Mesothelial cell of epicardium (in vitro differentiated cells): Measurements from ENCODE around the gene GRID2. TPM values are rescaled to one million over a fixed set of nuclear protein-coding genes. Genes with fewer than 3 reads are reported as not detected.

Experiments used
- DNase-seq, 2 experiments: peaks; one replicate each; pipeline ENCODE4 v3.0.0; 2021; ENCODE audit warnings: low spot score in 2 of 2; ENCODE audit not compliant: unreplicated experiment in 2 of 2
- H3K27ac Mint-ChIP-seq: 2 replicates; pipeline ENCODE4 v1.8.0; 2021; ENCODE audit warnings: mixed read lengths
- H3K27me3 Mint-ChIP-seq: 2 replicates; pipeline ENCODE4 v1.8.0; 2021; ENCODE audit warnings: low read depth, mixed read lengths
- H3K36me3 Mint-ChIP-seq: 2 replicates; pipeline ENCODE4 v1.8.0; 2021; ENCODE audit warnings: mixed read lengths
- H3K4me1 Mint-ChIP-seq: 2 replicates; pipeline ENCODE4 v1.8.0; 2021; ENCODE audit warnings: mixed read lengths
- H3K4me3 Mint-ChIP-seq: 2 replicates; pipeline ENCODE4 v1.8.0; 2021; ENCODE audit warnings: mild to moderate bottlenecking, moderate library complexity, mixed read lengths
- H3K9me3 Mint-ChIP-seq: 2 replicates; pipeline ENCODE4 v1.8.0; 2021; ENCODE audit warnings: mixed read lengths
- total RNA-seq: library from RNA; stranded (reverse); gene quantifications from 3 replicates; pipeline ENCODE4 v1.2.1, GENCODE V29; 2021
- TF ChIP-seq, protein P1 (sequence below): fragments of 200-600 bp; sonication (generic); IDR thresholded peaks from one replicate; pipeline ENCODE4 v1.5.0; 2021; ENCODE audit warnings: antibody characterized with exemption; ENCODE audit not compliant: unreplicated experiment

The GRID2 gene
- total RNA-seq, 1 donor from 2014 or later = 3.1 TPM

GRCh38 chr4:92657695-92658094, 353.9 kb downstream of the GRID2 start:
- H3K4me3 Mint-ChIP-seq = no peak overlapping the region

GRCh38 chr4:92658318-92658717, 354.6 kb downstream of the GRID2 start:
- H3K9me3 Mint-ChIP-seq = peaks cover 14% of the 10 kb centered on the region
- no peak for DNase-seq
- H3K36me3 Mint-ChIP-seq = no peaks in the 10 kb centered on the region
- TF ChIP-seq, protein P1, sequence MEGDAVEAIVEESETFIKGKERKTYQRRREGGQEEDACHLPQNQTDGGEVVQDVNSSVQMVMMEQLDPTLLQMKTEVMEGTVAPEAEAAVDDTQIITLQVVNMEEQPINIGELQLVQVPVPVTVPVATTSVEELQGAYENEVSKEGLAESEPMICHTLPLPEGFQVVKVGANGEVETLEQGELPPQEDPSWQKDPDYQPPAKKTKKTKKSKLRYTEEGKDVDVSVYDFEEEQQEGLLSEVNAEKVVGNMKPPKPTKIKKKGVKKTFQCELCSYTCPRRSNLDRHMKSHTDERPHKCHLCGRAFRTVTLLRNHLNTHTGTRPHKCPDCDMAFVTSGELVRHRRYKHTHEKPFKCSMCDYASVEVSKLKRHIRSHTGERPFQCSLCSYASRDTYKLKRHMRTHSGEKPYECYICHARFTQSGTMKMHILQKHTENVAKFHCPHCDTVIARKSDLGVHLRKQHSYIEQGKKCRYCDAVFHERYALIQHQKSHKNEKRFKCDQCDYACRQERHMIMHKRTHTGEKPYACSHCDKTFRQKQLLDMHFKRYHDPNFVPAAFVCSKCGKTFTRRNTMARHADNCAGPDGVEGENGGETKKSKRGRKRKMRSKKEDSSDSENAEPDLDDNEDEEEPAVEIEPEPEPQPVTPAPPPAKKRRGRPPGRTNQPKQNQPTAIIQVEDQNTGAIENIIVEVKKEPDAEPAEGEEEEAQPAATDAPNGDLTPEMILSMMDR = no peak
- no peak overlapping the region for H3K4me3 Mint-ChIP-seq
- H3K4me1 Mint-ChIP-seq = peaks cover 2% of the 10 kb centered on the region
- no peaks in the 10 kb centered on the region for H3K27me3 Mint-ChIP-seq
- H3K27ac Mint-ChIP-seq = no peak overlapping the region

More at GRCh38 chr4:92657695-92658094, 353.9 kb downstream of the GRID2 start:
- Mint-ChIP-seq H3K9me3 (peaks cover 14% of the 10 kb centered on the region), H3K27me3 (no peaks in the 10 kb centered on the region), H3K36me3 (no peaks in the 10 kb centered on the region), H3K27ac (no peak overlapping the region), H3K4me1 (peaks cover 2% of the 10 kb centered on the region)
- DNase-seq = no peak
- TF ChIP-seq, protein P1 = no peak

GRCh38 chr4:92677805-92678204, 374.0 kb downstream of the GRID2 start:
- no peaks in the 10 kb centered on the region for H3K9me3 Mint-ChIP-seq
- no peaks in the 10 kb centered on the region for H3K36me3 Mint-ChIP-seq
- no peak overlapping the region for H3K4me3 Mint-ChIP-seq
- TF ChIP-seq, protein P1 = no peak
- DNase-seq = no peak
- no peaks in the 10 kb centered on the region for H3K4me1 Mint-ChIP-seq
- no peaks in the 10 kb centered on the region for H3K27me3 Mint-ChIP-seq
- H3K27ac Mint-ChIP-seq = no peak overlapping the region

DNA sequence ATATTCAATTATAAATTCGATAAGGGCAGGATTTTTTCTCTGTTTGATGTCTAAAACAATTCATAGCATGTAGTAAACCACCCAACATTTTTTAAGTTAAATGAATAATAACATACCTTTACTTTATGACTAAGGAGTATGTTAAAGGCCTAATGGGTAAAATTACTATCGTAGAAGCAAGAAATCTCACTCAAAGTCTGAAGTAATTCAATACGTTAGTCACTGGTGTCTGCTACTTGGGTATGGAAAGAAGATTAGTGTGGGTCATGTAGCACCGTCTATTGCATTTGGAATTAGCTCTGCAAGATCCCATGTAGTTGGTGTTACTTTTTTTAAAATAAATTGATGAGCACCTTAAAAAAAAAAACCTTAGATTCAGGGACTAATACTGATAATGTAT, 374.5 kb downstream of the GRID2 start:
- no peaks in the 10 kb centered on the region for H3K36me3 Mint-ChIP-seq
- no peak for DNase-seq

GRCh38 chr4:92679149-92679548, 375.4 kb downstream of the GRID2 start:
- Mint-ChIP-seq H3K36me3 (no peaks in the 10 kb centered on the region), H3K27me3 (no peaks in the 10 kb centered on the region), H3K27ac (no peak overlapping the region), H3K4me1 (no peaks in the 10 kb centered on the region), H3K4me3 (no peak overlapping the region), H3K9me3 (no peaks in the 10 kb centered on the region)
- TF ChIP-seq, protein P1 = no peak
- DNase-seq = no peak

More for the DNA sequence above, 374.5 kb downstream of the GRID2 start:
- Mint-ChIP-seq H3K27ac (no peak overlapping the region), H3K9me3 (no peaks in the 10 kb centered on the region), H3K4me1 (no peaks in the 10 kb centered on the region), H3K27me3 (no peaks in the 10 kb centered on the region), H3K4me3 (no peak overlapping the region)
- TF ChIP-seq, protein P1 = no peak

GRCh38 chr4:92714640-92715039, 410.9 kb downstream of the GRID2 start:
- Mint-ChIP-seq H3K36me3 (no peaks in the 10 kb centered on the region), H3K4me1 (no peaks in the 10 kb centered on the region), H3K9me3 (peaks cover 8% of the 10 kb centered on the region), H3K27ac (no peak overlapping the region), H3K4me3 (no peak overlapping the region), H3K27me3 (no peaks in the 10 kb centered on the region)
- TF ChIP-seq, protein P1 = no peak
- no peak for DNase-seq
